Fibroblast of lung (primary cell): ENCODE results near the gene COL4A2.

Experiments
- EZH2 ChIP-seq: IDR thresholded peaks from 2 replicates; pipeline ENCODE4 v1.5.1; 2012; ENCODE audit warnings: low read length, control low read depth, mild to moderate bottlenecking; ENCODE audit errors: missing control alignments
- TF ChIP-seq, protein P1 (sequence below), 2 donors: IDR thresholded peaks in 1 of 2; conservative IDR thresholded peaks in 1 of 2; 1 replicate in 1 of 2; 2 replicates in 1 of 2; pipeline ENCODE4 v1.5.1; 2011 to 2012; ENCODE audit warnings: low read length in 2 of 2, control low read depth in 1 of 2, inconsistent platforms in 1 of 2, low read depth in 1 of 2, mild to moderate bottlenecking in 1 of 2

DNA sequence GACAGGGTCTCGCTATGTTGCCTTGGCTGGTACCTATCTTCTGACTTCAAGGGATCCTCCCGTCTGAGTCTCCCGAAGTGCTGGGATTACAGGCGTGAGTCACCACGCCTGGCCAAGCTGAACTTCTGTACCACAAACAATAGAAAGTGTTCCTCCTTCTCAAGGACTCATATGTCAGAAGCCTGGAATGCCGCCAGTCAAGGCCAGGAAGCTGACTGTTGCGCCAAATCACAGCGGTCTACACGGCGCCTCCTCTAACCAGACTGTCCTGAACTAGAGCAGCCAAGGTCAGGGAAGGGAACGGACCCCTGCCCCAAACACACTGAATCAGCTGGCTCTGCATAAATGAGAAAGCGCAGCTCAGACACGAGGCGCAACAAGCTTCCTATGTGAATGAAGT, 239.8 kb downstream of the COL4A2 start:
- no peak for TF ChIP-seq EZH2
- TF ChIP-seq, protein P1, sequence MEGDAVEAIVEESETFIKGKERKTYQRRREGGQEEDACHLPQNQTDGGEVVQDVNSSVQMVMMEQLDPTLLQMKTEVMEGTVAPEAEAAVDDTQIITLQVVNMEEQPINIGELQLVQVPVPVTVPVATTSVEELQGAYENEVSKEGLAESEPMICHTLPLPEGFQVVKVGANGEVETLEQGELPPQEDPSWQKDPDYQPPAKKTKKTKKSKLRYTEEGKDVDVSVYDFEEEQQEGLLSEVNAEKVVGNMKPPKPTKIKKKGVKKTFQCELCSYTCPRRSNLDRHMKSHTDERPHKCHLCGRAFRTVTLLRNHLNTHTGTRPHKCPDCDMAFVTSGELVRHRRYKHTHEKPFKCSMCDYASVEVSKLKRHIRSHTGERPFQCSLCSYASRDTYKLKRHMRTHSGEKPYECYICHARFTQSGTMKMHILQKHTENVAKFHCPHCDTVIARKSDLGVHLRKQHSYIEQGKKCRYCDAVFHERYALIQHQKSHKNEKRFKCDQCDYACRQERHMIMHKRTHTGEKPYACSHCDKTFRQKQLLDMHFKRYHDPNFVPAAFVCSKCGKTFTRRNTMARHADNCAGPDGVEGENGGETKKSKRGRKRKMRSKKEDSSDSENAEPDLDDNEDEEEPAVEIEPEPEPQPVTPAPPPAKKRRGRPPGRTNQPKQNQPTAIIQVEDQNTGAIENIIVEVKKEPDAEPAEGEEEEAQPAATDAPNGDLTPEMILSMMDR (conservative IDR thresholded peaks at IDR 0.05 in 1 of 2, IDR thresholded peaks at IDR 0.05 in 1 of 2; ENCODE audit: low read depth in 1 of 2, low read length in 2 of 2), result no peak
